Effector CD8-positive, alpha-beta T cell (primary cell): ENCODE results near the gene LINC01488.

Experiments used
- DNase-seq: peaks from one replicate; lab custom pipeline; 2025; lab: John Stamatoyannopoulos, UW

Gene LINC01488

DNA sequence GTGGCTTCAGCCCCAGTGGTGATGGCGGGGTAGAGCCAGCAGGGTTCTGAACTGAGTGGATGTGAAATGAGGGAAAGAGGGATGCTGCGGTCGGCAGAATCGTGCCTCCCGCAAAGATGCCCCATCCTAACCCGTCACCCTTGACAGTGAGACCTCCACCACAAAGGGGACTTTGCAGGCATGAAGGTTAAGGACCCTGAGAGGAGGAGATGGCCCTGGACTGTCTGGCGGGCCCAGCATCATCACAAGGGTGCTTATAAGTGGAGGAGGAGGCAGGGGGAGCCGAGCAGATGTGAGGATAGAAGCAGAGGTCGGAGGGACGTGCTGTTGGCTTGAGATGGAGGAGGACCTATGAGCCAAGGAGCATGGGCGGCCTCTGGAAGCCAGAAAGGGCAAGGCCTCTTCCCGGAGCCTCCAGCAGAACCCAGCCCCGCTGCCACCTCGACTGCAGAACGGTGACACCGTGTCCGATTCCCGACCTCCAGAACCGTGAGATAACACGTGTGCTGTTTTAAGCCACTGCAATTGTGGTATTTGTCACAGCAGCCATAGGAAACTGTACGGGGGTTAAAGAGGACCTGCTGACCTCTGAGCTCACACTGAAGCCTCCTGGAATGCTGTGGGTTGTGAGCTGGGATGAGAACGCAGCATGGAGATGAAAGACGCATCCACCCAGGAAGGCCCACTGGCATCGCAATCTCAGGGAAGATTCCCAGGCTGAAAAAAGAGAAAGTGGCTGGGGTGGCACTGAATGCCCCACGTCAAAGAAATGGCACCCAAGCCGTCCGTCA lies 10.9 kb downstream of the LINC01488 start:
- no peak for DNase-seq

DNA sequence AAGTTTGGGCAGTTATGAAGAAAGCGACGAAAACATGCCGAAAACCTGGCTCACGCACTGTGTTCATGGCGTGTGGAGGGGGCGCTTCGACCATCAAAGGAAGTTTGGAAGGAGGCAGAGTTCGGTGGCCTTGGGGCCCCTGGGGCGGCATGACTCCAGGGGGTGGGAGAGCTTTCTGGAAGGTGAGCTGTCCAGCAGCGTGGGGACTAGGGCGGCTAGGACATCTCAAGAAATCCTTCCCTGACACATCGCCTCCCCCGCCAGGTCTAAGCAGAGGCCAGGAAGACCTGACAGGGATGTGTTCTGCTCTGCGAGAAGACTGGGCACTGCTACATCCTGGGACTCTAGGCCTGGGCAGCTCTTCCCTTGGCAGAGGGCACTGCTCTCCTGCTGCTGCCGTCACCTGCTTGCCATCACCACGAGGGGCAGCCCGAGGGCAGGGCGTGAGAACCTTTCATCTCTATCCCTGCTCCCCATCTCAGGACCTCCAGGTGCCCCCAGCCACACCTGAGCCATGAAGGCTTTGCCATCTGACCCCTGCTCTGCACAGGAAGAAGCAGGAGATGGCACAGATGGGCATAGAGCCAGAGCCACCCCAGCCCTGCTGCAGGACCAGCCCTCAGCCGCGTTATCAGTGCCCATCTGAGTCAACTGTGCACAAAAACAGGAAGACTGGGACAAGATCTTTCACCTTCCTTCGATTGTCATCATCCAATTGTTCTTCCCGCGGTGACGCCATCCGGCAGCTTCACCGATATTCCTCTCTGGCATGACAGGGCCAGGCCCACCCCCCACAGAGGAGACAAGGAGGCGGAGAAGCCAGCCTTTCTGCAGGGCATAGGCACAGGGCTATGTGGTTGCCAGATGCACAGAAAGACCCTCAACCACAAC lies 12.7 kb downstream of the LINC01488 start:
- no peak for DNase-seq

DNA sequence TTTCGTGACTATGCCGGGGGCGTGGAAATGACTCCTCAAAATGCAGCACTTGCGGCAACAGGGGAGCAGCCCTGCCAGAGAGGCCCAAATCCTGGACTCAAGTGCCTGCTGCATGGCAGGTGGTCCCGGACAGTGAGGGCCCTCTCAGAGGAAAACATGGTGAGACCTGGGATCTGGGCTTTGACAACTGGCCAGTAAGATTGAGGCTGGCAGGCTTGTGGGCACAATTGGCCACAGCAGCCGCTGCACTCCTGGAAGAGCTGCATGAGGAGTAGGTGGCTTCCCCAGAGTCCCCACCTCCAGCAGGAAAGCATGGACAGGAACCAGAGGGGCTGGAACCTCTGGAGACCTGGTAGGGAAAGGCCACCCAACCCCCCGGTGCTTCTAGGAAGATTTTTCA lies 13.4 kb downstream of the LINC01488 start:
- no peak for DNase-seq

DNA sequence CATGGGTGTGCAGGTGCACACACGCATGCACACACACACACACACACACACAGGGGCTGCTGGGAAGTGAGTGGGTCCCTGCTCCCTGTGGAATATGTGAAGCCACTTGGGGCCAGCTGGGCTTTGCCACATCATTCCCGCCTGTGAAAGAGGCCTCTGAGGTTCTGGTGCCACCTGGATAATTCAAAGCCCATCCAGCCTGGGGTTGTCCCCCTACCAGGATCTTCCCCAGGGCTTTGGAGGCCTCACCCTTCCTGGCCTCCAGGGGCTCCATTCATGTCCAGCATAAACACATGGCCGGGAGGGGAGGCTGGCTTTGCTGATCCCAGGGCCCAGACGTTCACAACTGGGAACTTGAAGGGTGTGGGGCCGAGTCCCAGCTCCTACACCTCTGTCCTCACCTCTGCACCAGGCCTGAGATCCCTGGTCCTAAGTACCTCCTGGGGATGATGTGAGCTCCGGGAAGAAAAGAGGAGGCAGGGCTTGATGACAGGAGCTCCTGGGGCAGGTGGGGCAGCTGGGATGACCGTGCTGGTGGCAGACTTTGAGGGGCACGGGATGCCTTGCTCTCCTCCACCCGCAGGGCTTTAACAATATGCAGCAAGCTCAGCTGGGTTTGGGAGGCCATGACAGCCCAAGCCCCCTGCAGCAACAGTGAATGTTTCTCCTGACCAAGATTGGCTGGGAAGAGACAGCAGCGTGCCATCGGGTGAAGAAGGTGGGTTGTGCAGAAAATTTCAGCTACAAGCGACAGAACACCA lies 14.2 kb downstream of the LINC01488 start:
- DNase-seq: no peak

DNA sequence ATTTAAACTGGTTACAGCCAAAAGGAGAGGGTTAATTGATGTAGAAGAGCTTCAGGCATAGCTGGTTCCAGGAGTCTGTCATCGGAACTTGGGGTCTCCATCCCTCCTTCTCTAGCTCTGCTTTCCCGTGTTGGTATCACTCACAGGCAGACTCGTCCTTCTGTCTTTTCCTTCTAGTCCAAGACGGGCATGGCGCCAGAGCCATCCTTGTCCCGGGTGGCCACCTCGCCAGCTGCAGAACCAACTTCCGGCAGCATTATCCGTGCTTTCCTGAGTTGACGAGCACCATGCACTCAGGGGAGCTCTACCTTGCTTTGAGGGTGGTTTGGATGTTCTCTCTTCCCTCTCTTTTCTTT lies 14.7 kb downstream of the LINC01488 start:
- DNase-seq: no peak

DNA sequence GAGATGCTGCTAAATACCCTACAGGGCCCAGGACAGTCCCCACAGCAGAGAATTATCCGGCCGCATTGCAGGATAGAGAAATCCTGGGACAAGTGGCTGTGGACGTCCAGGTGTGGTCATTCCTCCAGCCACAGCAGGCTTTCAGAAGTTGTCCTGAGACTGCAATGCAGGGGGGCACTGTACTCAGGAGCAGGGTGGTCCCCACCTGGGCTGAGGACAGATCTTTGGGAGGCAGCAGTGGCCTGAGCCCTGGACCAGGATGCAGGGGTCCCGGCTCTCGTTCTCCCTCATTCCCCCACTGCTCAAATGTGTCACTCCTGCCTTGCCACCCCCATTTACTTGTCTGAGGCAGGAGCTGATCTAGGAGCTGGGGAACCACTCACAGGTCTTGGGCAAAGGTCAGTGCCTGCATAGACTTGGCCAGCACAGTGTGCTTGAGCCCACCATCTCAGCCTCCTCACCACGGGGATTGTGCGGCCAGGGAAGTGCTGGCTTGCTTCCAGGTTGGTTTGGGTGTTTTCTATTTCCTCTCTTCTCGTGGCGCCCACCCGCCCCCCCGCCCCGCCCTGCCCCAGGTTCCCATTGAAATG lies 15.3 kb downstream of the LINC01488 start:
- no peak for DNase-seq

DNA sequence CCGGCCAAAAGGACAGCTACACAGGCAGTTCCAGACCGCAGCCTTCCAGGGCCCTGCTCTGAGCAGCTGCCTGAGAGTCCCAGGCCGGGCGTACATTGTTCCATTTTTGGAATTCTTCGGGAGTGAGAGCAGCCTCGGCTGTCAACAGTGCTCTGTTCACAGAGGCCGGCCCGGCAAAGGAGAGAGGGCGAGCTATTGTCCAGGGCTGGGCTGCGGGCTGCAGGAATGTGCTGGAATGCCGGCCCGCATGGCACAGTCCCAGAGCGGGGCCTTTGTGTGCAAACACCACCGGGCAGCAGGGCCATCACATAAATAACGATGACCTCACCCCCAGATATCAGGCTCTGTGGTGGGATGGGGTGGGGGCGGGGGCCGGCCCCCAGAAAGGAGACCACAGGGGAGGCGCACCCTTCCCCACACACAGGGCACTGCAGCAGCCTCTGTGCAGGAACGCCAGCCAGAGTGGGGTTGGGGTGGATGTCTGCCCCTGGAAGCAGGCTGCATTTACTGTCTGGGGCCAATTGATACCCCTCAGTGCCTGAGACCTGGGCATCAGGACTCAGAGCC lies 15.8 kb downstream of the LINC01488 start:
- DNase-seq: no peak

DNA sequence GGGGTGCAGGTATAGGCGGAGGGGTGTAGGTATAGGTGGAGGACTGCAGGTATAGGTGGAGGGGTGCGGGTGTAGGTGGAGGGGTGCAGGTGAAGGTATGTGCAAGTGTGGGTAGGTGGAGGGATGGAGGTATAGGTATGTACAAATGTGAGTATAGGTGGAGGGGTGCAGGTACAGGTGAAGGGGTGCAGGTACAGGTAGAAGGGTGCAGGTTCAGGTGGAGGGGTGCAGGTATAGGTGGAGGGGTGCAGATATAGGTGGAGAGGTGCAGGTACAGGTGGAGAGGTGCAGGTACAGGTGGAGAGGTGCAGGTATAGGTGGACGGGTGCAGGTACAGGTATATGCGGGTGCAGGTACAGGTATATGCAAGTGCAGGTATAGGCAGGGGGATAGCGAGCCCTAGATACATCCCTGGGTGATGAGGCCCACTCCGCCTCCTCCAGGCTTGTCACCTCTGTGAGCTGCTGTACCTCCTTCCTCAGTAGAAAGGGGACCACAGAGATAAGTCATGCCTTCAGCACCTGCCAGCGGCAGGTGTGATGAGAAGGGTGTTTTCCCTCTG lies 17.2 kb downstream of the LINC01488 start:
- no peak for DNase-seq

DNA sequence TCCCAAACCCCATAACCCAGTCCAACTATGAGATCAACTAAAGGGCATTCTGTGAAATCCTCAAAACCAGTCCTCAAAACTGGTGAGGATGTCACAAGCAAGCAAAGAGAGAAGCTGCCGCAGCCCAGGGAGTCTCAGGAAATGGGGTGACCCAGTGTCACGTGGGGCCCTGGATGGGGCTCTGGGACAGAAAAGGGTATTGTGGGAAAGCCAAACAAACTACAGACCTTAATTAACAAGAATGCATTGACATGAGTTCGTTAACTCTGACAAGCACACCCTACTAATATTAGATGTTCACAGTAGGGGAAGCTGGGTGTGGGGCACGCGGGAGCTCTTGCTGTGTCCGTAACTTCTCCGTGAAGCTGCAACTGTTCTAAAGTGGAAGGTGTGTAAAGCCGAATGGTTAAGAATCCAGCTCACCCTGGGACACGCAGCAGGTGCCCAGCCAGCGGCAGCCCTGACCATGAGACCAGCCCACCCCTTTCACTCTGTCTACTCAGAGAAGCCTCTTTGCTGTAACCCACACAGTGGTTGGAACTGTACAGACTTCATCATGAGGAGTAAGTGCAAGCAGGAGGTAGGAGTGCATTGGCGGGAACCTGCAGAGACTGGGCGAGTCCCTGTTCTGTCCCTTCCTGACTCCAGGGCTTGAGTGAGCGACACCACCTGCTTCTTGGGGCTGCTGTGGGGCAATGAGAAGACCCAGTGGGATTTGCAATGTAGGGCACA lies 17.9 kb downstream of the LINC01488 start:
- DNase-seq: no peak

DNA sequence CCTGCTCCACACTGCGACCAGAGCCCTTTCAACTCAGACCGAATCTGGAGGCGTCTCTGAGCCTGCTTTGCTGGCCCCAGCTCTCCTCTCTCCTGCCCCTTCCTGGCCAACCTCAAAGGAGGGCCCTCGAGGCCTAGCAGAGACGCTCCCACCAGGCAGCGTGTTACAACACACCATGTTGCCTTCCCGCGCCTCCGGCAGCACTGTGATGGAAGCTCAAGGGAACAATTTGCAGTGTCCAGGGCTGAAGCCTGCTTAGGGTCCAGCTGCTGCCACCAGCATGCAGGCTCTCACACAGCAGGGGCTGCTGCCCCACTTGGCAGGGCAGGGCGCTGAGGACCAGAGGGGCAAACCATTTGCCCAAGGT lies 18.4 kb downstream of the LINC01488 start:
- no peak for DNase-seq

DNA sequence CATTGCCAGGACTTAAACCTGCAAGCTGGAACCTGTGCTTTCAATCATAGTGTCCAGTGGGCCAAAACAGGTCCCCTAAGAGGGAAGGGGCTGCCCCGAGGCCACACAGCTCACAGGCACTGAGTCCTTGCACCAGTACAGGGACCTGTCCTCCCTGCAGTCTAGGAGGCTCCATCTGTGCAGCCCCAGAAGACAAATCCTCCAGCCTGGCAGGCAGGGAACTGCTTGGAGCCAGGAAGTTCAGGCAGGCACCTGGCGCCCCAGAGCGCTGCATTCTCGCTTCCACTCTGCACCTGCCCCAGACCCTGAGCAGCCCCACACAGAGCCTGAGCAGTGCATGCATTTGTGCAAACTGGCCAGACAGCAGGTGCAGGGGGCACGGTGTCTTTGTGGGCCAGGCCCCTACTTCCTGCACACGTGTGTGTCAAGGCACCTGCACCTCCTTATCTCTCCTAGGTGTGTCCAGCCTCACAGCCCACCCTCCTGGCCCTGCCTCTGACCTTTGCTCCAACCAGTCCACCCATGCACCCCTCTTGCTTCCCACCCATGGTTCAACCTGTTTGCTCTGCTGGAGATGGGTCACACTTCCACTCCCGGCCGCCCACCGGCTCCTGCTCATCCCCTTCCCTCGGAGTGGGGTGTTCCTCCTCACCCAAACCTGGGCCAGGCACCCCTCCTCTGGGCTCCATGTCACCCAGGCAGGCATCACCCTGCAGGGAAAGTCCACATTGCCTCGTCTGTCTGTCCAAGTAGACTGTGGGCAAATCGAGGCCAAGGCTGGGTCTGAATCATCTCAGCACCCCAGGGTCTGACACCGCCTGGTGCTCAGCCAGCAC lies 19.0 kb downstream of the LINC01488 start:
- DNase-seq: no peak

DNA sequence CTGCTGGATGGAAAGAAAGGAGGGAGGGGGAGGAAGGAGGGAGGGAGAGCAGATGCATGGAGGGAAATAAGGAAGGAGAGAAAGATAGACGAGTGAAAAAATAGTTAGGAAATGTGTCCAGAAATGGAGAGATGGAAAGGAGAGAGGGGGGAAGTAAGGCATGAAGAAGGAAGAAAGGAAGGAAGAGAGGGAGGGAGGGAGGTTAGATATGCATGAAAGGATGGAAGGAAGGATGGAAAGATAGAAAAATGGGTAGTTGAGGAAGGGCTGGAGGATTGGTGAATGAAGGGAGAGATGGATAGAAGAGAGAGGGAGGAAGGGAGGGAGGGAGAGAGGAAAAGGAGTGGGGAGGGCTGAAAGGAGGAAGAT lies 19.6 kb downstream of the LINC01488 start:
- no peak for DNase-seq

DNA sequence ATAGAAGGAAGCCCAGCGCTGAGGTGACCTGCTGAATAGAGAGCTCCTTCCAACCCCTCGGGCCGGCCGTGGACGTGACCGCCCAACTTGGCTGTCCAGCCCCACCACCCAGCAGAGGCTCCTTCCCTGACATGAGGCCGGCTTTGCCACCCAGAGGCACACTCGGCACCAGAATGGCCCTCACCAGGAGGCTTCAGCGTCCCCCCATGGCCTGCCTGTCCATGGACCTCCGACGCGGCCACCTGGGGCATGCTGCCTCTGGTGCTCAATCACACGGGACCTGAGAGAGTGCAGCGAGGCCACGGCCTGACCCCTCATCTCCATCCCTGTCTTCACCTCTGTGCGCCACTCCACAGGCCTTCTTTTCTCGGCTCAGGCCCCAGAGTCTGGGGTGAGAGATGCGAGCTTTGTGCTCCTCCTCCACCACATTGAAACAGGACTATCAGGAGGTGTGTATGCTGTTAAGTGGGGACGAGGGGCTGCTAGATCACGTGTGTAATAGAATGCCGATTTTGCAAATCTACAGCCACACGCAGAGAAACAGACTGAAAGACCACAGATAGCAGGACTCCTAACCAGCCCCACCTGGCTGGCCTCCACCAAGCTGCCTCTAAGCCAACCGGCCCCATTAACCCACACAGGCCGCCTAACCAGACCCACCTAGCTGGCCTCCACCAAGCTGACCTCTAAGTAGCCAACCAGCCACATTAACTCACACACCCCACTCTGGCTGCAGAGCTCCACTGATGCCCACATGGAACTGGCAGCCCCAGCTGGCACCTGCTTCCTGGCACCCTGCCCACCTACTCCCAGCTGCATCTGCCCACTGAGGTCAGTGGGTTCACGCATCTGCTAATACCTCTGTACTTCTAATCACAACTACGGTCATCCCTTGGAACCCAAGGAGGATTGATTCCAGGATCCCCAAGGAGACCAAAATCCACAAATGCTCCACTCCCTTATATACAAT lies 20.7 kb downstream of the LINC01488 start:
- no peak for DNase-seq

DNA sequence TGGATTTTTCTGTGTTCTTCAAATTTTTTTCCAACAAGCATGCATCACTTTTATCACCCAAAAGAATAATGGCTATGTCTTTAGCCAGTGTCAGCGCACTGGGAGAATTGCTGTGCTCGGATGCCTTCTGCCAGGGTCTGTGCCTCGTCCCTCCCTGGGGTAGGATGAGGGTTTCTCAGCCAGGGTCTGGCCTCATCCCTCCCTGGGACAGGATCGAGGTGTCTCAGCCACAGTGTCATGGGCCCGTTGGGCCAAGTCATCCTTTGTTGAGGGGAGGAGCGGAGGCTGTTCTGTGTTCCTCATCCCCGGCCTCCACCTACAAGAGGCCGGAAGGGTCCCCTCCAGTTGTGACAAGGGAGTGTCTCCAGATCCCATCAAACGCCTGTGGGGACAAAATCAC lies 22.7 kb downstream of the LINC01488 start:
- no peak for DNase-seq

DNA sequence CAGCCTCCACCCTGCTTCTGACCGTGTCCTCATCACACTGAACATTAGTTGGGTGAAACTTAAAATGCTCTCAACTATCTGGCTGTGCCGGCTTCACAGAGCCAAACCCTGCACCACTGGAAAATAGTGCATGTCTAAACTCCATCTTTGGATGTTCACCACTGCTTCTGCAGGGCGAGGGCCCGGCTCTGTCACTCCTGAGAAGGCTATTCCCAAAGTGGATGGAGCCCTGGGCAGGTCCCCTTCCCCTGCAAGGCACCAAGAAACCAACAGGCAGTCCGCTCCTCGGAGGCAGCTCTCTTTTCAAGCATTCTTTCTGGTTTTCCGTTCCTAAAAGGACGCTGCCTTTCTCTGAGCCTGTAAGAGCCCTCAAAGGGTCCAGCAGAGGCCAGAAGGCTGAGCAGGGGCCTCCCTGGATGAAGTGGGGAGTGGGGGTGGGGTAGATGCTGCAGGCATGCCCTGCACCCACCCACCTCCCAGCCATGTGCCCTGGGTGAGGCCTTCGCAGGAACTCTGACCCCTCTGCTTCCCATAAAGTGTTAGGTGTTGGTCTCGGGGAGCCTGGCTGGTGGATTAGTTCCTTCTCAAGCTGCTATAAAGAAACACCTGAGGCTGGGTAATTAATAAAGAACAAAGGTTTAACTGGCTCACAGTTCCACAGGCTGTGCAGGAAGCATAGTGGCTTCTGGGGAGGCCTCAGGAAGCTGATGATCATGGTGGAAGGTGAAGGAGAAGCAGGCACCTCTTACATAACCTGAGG lies 23.3 kb downstream of the LINC01488 start:
- DNase-seq: no peak

DNA sequence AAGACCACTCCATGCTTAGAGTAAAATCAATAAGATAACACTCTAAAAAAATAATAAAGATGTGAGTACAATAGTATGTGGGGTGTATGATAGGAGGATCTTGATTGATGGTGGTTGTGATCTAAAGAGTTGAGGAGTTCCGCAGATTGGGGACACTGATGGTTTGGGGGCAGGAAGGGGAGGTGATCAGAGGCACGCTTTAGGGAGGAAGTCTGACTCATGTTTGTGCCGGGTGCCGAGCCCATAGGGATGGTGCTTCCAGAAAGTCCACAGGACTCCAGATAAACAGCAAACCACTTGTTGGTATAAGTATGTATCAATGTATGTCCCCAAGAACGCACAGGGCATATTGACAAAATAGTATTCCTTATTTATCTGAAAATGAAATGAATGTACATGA lies 27.5 kb downstream of the LINC01488 start:
- DNase-seq: no peak

DNA sequence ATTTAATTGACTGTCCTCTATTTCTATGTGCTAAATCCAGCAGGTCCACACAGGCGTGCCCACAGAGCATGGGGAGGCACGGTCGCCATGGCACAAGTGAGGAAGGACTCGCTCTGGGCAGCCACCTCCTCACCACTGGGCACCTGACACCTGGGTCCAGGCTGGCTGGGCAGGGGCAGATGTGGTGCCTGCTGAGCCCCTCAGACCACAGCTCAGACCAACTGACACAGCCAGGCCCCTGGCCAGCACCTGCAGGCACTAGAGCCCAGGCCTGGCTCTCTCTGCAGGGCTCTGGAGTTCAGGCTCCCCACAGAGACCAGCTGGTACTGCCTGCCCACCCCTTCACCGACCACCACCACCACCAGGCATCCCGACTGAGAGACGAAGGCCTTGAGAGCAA lies 27.9 kb downstream of the LINC01488 start:
- no peak for DNase-seq

DNA sequence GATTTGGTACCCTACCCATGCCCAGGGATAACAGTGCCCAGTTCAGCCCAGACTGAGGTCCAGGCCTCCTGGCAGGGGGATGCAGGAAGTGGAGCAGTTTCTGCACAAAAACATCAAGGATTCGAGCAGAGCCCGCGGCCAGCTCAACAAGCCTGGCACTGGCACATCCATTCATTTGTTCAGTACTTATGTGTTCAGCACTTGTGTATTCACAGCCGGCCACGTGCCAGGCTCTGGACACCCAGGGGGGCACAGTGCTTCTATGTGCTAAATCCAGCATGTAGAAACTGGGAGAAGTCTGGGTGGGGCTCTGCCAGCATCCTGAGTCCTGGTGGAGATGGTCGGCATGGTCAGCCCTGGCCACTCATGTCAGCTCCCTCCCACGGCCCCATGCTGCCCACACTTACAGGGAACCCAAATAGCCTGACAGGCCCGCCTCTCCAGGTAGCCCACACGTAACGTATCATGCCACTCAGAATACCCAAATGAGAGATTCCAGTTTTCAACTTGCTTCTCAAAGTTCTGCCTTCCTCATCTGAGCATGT lies 28.5 kb downstream of the LINC01488 start:
- DNase-seq: no peak
